GM13977 (cell line): ENCODE measurements around the gene RPRD1A.
A peak's percentile ranks its signal among the peaks of the same experiment; 100 is the strongest.
"Not testable (repeated sequence)": the region's sequence is repeated elsewhere in the genome, so short reads cannot be mapped to it uniquely, and the experiment has no call there.

Experiments
- DNase-seq: peaks from one replicate; pipeline ENCODE4 v3.0.0; 2012; ENCODE audit warnings: low spot score
- in situ Hi-C: fragments of 300-500 bp; cut with MboI; formaldehyde crosslinking; loops from one replicate; pipeline ENCODE4 v1.12.0; 2022; ENCODE audit warnings: low sequenced_read_pairs, low pct_unique_long_range_greater_than_20kb, mixed read lengths, inconsistent platforms; ENCODE audit not compliant: unreplicated experiment
- TF ChIP-seq, protein P1 (sequence below): IDR thresholded peaks from 2 replicates; pipeline ENCODE4 v1.5.1; 2012; ENCODE audit warnings: mild to moderate bottlenecking, control low read depth; ENCODE audit not compliant: insufficient read depth; ENCODE audit errors: extremely low read depth, missing control alignments

The RPRD1A gene

DNA sequence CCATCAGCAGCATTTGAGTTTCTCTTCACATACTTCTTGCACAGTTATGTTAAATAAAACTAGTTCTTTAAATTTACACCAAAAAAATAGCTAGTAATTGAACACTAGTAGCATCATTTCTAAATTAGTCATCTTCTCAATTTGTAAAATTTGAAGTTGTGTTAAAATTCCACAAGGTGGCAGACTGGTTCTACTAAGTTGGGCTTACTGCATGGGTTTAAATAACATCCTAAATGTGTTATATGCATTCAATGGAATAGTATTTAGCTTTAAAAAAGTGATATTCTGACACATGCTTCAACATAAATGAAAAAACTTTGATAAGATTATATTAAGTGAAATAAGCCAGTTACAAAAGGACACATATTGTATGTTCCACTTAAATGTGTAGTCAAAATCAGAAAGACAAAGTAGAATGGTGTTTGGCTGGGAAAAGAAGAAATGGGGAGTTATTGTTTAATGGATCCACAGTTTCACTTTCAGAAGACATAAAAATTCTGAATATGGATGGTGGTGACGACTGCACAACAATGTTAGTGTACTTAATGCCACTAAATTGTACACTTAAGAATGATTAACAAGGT, 28.7 kb upstream of the RPRD1A start:
- in situ Hi-C loops: loop anchor here (10.0 kb wide), 1 partner anchor 189 kb away; no protein-coding TSS in a partner anchor
- TF ChIP-seq, protein P1, sequence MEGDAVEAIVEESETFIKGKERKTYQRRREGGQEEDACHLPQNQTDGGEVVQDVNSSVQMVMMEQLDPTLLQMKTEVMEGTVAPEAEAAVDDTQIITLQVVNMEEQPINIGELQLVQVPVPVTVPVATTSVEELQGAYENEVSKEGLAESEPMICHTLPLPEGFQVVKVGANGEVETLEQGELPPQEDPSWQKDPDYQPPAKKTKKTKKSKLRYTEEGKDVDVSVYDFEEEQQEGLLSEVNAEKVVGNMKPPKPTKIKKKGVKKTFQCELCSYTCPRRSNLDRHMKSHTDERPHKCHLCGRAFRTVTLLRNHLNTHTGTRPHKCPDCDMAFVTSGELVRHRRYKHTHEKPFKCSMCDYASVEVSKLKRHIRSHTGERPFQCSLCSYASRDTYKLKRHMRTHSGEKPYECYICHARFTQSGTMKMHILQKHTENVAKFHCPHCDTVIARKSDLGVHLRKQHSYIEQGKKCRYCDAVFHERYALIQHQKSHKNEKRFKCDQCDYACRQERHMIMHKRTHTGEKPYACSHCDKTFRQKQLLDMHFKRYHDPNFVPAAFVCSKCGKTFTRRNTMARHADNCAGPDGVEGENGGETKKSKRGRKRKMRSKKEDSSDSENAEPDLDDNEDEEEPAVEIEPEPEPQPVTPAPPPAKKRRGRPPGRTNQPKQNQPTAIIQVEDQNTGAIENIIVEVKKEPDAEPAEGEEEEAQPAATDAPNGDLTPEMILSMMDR: peak; percentile 48
- DNase-seq: peak; percentile 56

- no peak for DNase-seq
- in situ Hi-C loops: loop anchor here (10.0 kb wide), 1 partner anchor 190 kb away; no protein-coding TSS in a partner anchor
- TF ChIP-seq, protein P1: no peak
These were observed 27.1 kb upstream of the RPRD1A start for GRCh38 chr18:36094431-36094830.

DNA sequence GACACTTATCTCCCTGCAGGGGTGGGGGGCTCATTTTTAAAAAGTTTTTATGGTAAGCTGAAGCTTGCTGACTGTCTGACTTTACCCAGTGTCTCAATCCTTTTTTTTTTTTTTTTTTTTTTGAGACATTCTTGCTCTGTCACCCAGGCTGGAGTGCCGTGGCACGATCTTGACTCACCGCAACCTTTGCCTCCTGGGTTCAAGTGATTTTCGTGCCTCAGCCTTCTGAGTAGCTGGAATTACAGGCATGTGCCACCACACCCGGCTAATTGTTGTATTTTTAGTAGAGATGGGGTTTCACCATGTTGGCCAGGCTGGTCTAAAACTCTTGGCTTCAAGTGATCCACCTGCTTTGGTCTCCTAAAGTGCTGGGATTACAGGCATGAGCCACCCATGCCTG, 24.8 kb upstream of the RPRD1A start:
- DNase-seq: not testable (repeated sequence)
- in situ Hi-C loops: loop anchor here (10.0 kb wide), 1 partner anchor 193 kb away; no protein-coding TSS in a partner anchor

GRCh38 chr18:36089001-36089400, 21.6 kb upstream of the RPRD1A start:
- no peak for DNase-seq
- in situ Hi-C loops: no loop called here
- TF ChIP-seq, protein P1: no peak

- in situ Hi-C loops: no loop called here
- TF ChIP-seq, protein P1: no peak
- DNase-seq: no peak
These were observed 20.9 kb upstream of the RPRD1A start for GRCh38 chr18:36088256-36088655.

- DNase-seq: no peak
- TF ChIP-seq, protein P1: no peak
- in situ Hi-C loops: no loop called here
These were observed 18.8 kb upstream of the RPRD1A start for GRCh38 chr18:36086186-36086585.

DNA sequence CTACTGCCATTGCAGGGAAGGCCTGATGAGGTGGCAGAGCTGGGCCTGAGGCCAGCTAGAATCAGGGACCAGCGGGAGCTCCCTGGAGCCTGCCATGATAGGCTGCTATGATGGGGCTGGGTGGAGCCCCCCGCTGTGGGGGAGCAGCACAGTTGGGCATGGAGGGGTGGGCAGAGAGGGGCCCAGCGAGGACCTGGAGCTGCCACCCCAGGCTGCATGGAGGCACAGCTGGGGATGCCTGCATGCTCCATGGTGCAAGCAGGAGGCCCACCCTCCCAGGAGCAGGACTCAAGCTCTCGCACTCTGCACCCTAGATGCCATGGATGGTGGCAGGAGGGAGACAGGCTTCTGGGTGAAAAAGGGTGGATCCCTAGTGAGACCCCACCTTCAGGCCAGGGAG, 17.8 kb upstream of the RPRD1A start:
- TF ChIP-seq, protein P1: no peak
- in situ Hi-C loops: no loop called here
- DNase-seq: no peak
